Stimulated activated CD8-positive, alpha-beta memory T cell treated with anti-CD3 and anti-CD28 coated beads, Interleukin-12 subunit alpha, Interleukin-12 subunit beta, amount 100 ng/mL, for 24 hours (primary cell): ENCODE data around the gene RETREG1.

Source experiments
- DNase-seq: peaks from one replicate; pipeline ENCODE4 v3.0.0-alpha.2; 2020; ENCODE audit errors: extremely low read depth

RETREG1 gene

GRCh38 chr5:16585041-16585667, 31.6 kb downstream of the RETREG1 start:
- DNase-seq = no peak

- DNase-seq = no peak
These were observed 34.7 kb downstream of the RETREG1 start for GRCh38 chr5:16582081-16582480.

GRCh38 chr5:16580382-16580781, 36.4 kb downstream of the RETREG1 start:
- DNase-seq = no peak

GRCh38 chr5:16579142-16579847, 37.5 kb downstream of the RETREG1 start:
- DNase-seq = no peak

- no peak for DNase-seq
These were observed 38.3 kb downstream of the RETREG1 start for GRCh38 chr5:16578474-16578883.

GRCh38 chr5:16577677-16578076, 39.1 kb downstream of the RETREG1 start:
- DNase-seq = no peak

GRCh38 chr5:16574789-16575721, 41.7 kb downstream of the RETREG1 start:
- DNase-seq = no peak

GRCh38 chr5:16573401-16573800, 43.4 kb downstream of the RETREG1 start:
- no peak for DNase-seq

GRCh38 chr5:16572289-16573015, 44.3 kb downstream of the RETREG1 start:
- no peak for DNase-seq

GRCh38 chr5:16571016-16571415, 45.8 kb downstream of the RETREG1 start:
- DNase-seq = no peak

- DNase-seq = no peak
These were observed 46.5 kb downstream of the RETREG1 start for GRCh38 chr5:16570121-16570815.

- no peak for DNase-seq
These were observed 47.8 kb downstream of the RETREG1 start for GRCh38 chr5:16568875-16569580.

GRCh38 chr5:16567365-16567764, 49.4 kb downstream of the RETREG1 start:
- no peak for DNase-seq

- no peak for DNase-seq
These were observed 51.7 kb downstream of the RETREG1 start for GRCh38 chr5:16565118-16565517.

- no peak for DNase-seq
These were observed 52.4 kb downstream of the RETREG1 start for GRCh38 chr5:16564248-16564867.

GRCh38 chr5:16563686-16564085, 53.1 kb downstream of the RETREG1 start:
- DNase-seq = no peak

GRCh38 chr5:16561660-16562059, 55.1 kb downstream of the RETREG1 start:
- DNase-seq = no peak

GRCh38 chr5:16559702-16560101, 57.1 kb downstream of the RETREG1 start:
- no peak for DNase-seq

GRCh38 chr5:16558984-16559629, 57.7 kb downstream of the RETREG1 start:
- DNase-seq = no peak

- no peak for DNase-seq
These were observed 59.3 kb downstream of the RETREG1 start for GRCh38 chr5:16557477-16557876.
